CD8-positive, alpha-beta memory T cell (primary cell): ENCODE results near the gene LRRC4B. TPM values are rescaled to one million over a fixed set of nuclear protein-coding genes. Genes with fewer than 3 reads are reported as not detected.
"Not testable (repeated sequence)": the region's sequence is repeated elsewhere in the genome, so short reads cannot be mapped to it uniquely, and the experiment has no call there.

Source experiments
- CTCF ChIA-PET: fragments of 350-600 bp; sonication (Branson Sonifier 250); formaldehyde crosslinking; loops from one replicate; lab custom pipeline; 2021; ENCODE audit warnings: antibody characterized with exemption; lab: Charles Lee
- POLR2A ChIA-PET: fragments of 350-600 bp; sonication (Branson Sonifier 250); formaldehyde crosslinking; loops from one replicate; lab custom pipeline; 2021; ENCODE audit warnings: antibody characterized with exemption; lab: Charles Lee
- DNase-seq, 5 donors: peaks; one replicate each; pipeline versions ENCODE4 v3.0.0 to v3.0.0-alpha.2; 2020 to 2022; ENCODE audit warnings: mixed read lengths in 1 of 5
- H3K27ac ChIP-seq: one replicate; pipeline ENCODE4 v1.7.0; 2013; ENCODE audit warnings: low read depth, mild to moderate bottlenecking, low read length, moderate library complexity
- H3K27me3 ChIP-seq: 2 replicates; pipeline ENCODE4 v1.7.0; 2013; ENCODE audit warnings: low read length, mild to moderate bottlenecking; ENCODE audit not compliant: insufficient read depth, poor library complexity, severe bottlenecking
- H3K36me3 ChIP-seq: 2 replicates; pipeline ENCODE4 v1.7.0; 2013; ENCODE audit warnings: mild to moderate bottlenecking, low read length, moderate library complexity; ENCODE audit not compliant: insufficient read depth
- H3K4me1 ChIP-seq: 2 replicates; pipeline ENCODE4 v1.7.0; 2013; ENCODE audit warnings: mild to moderate bottlenecking, low read length, moderate library complexity; ENCODE audit not compliant: insufficient read depth
- H3K4me3 ChIP-seq: 2 replicates; pipeline ENCODE4 v1.7.0; 2013; ENCODE audit warnings: mild to moderate bottlenecking, low read length
- H3K9me3 ChIP-seq: 2 replicates; pipeline ENCODE4 v1.7.0; 2013; ENCODE audit warnings: mild to moderate bottlenecking, low read length
- H3K27ac Mint-ChIP-seq, 8 donors: one replicate each; pipeline ENCODE4 v1.8.0; 2020 to 2021; ENCODE audit warnings: mixed read lengths in 8 of 8, mild to moderate bottlenecking in 6 of 8, inconsistent platforms in 3 of 8, moderate library complexity in 3 of 8
- H3K27me3 Mint-ChIP-seq, 2 donors: one replicate each; pipeline ENCODE4 v1.8.0; 2020 to 2021; ENCODE audit warnings: mixed read lengths in 2 of 2, mild to moderate bottlenecking in 1 of 2, moderate library complexity in 1 of 2
- H3K36me3 Mint-ChIP-seq, 3 donors: one replicate each; pipeline ENCODE4 v1.8.0; 2020 to 2021; ENCODE audit warnings: mixed read lengths in 3 of 3, inconsistent platforms in 1 of 3, mild to moderate bottlenecking in 1 of 3
- H3K4me1 Mint-ChIP-seq, 3 donors: one replicate each; pipeline ENCODE4 v1.8.0; 2020 to 2021; ENCODE audit warnings: mixed read lengths in 3 of 3, inconsistent platforms in 1 of 3, mild to moderate bottlenecking in 1 of 3
- H3K4me3 Mint-ChIP-seq, 7 donors: one replicate each; pipeline ENCODE4 v1.8.0; 2020 to 2021; ENCODE audit warnings: mixed read lengths in 7 of 7, mild to moderate bottlenecking in 6 of 7, moderate library complexity in 4 of 7, inconsistent platforms in 2 of 7
- H3K9me3 Mint-ChIP-seq, 5 donors: one replicate each; pipeline ENCODE4 v1.8.0; 2020 to 2022; ENCODE audit warnings: mixed read lengths in 5 of 5, mild to moderate bottlenecking in 3 of 5, moderate library complexity in 2 of 5, inconsistent platforms in 1 of 5
- polyA plus RNA-seq: library from polyadenylated mRNA; unstranded; fragments of 300-500 nt; fragmentation: Illumina TruSeq; gene quantifications from one replicate; pipeline ENCODE4 v1.2.3, GENCODE V29; 2021
- total RNA-seq, 2 experiments: library from RNA; stranded (reverse); gene quantifications; one replicate each; pipeline ENCODE4 v1.2.3, GENCODE V29; 2021

LRRC4B gene
- total and polyA plus RNA-seq, 3 experiments from 2014 or later, result not detected

- ChIA-PET CTCF (no interaction called here), POLR2A (no interaction called here)
- H3K27me3 ChIP-seq, result no peaks in the 10 kb centered on the region
- Mint-ChIP-seq H3K4me3 (no peak overlapping the region), H3K36me3 (peaks cover 0 to 7% (median 0%) of the 10 kb centered on the region in 3 donors), H3K4me1 (peaks cover 0 to 4% (median 0%) of the 10 kb centered on the region in 3 donors), H3K9me3 (peaks cover 5 to 14% (median 7%) of the 10 kb centered on the region in 5 donors), H3K27ac (no peak overlapping the region), H3K27me3 (peaks cover 14 to 39% of the 10 kb centered on the region in 2 donors)
- H3K4me1 ChIP-seq, result no peaks in the 10 kb centered on the region
- H3K9me3 ChIP-seq, result no peaks in the 10 kb centered on the region
- no peak overlapping the region for H3K27ac ChIP-seq
- no peak overlapping the region for H3K4me3 ChIP-seq
- no peak for DNase-seq
- H3K36me3 ChIP-seq, result no peaks in the 10 kb centered on the region
Observed at GRCh38 chr19:50534478-50534877, 33.8 kb downstream of the LRRC4B start.

DNA sequence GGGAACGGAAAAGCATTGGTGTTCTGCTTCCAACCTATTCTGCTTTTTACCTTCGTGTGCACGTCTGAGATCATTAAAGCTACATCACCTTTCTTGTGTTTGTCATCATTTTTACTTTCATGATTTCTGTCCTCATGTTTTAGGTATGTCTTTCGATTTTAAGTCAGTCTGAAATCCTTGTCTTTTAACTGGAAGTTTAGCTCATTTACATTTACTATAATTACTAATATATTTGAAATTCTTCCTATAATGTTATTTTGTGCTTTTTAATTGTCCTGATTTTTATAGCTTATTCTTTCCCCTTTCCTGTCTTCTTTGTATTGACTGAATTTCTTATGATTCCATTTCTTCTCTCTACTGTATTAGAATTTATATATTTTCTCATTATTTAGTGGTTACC is 35.3 kb downstream of the LRRC4B start:
- Histone ChIP-seq H3K4me3 (no peak overlapping the region), H3K9me3 (no peaks in the 10 kb centered on the region), H3K36me3 (no peaks in the 10 kb centered on the region), H3K4me1 (no peaks in the 10 kb centered on the region), H3K27me3 (no peaks in the 10 kb centered on the region), H3K27ac (no peak overlapping the region)
- POLR2A ChIA-PET, result no interaction called here
- peaks cover 0 to 7% (median 0%) of the 10 kb centered on the region in 3 donors for H3K36me3 Mint-ChIP-seq
- H3K9me3 Mint-ChIP-seq, result peaks cover 5 to 14% (median 7%) of the 10 kb centered on the region in 5 donors
- H3K27ac Mint-ChIP-seq, result no peak overlapping the region
- CTCF ChIA-PET, result no interaction called here
- peaks cover 13 to 39% of the 10 kb centered on the region in 2 donors for H3K27me3 Mint-ChIP-seq
- no peak overlapping the region for H3K4me3 Mint-ChIP-seq
- H3K4me1 Mint-ChIP-seq, result peaks cover 0 to 4% (median 0%) of the 10 kb centered on the region in 3 donors
- DNase-seq, result no peak

- H3K27me3 ChIP-seq, result no peaks in the 10 kb centered on the region
- no peaks in the 10 kb centered on the region for H3K9me3 ChIP-seq
- H3K9me3 Mint-ChIP-seq, result peaks cover 5 to 14% (median 7%) of the 10 kb centered on the region in 5 donors
- DNase-seq, result no peak
- no peak overlapping the region for H3K27ac Mint-ChIP-seq
- H3K27ac ChIP-seq, result no peak overlapping the region
- ChIA-PET POLR2A (no interaction called here), CTCF (no interaction called here)
- H3K4me1 ChIP-seq, result no peaks in the 10 kb centered on the region
- H3K4me3 ChIP-seq, result no peak overlapping the region
- no peak overlapping the region for H3K4me3 Mint-ChIP-seq
- H3K36me3 ChIP-seq, result no peaks in the 10 kb centered on the region
- H3K27me3 Mint-ChIP-seq, result peaks cover 14 to 31% of the 10 kb centered on the region in 2 donors
- H3K4me1 Mint-ChIP-seq, result no peaks in the 10 kb centered on the region
- peaks cover 0 to 7% (median 0%) of the 10 kb centered on the region in 3 donors for H3K36me3 Mint-ChIP-seq
Observed at GRCh38 chr19:50531171-50531612, 37.0 kb downstream of the LRRC4B start.

GRCh38 chr19:50528052-50528451 is 40.2 kb downstream of the LRRC4B start:
- H3K4me1 ChIP-seq, H3K27ac Mint-ChIP-seq, H3K27ac ChIP-seq, H3K27me3 ChIP-seq, POLR2A ChIA-PET, H3K4me3 ChIP-seq, H3K36me3 ChIP-seq, CTCF ChIA-PET, DNase-seq, H3K9me3 ChIP-seq, H3K4me3 Mint-ChIP-seq, H3K9me3 Mint-ChIP-seq, H3K4me1 Mint-ChIP-seq, H3K36me3 Mint-ChIP-seq: not testable (repeated sequence)
- peaks cover 17 to 25% of the 10 kb centered on the region in 2 donors for H3K27me3 Mint-ChIP-seq

- Mint-ChIP-seq H3K9me3 (no peaks in the 10 kb centered on the region), H3K4me3 (no peak overlapping the region), H3K4me1 (no peaks in the 10 kb centered on the region), H3K27me3 (peaks cover 4 to 7% of the 10 kb centered on the region in 2 donors), H3K27ac (no peak overlapping the region), H3K36me3 (no peaks in the 10 kb centered on the region)
- Histone ChIP-seq H3K9me3 (no peaks in the 10 kb centered on the region), H3K27ac (no peak overlapping the region), H3K36me3 (no peaks in the 10 kb centered on the region), H3K27me3 (no peaks in the 10 kb centered on the region), H3K4me1 (no peaks in the 10 kb centered on the region), H3K4me3 (no peak overlapping the region)
- ChIA-PET POLR2A (no interaction called here), CTCF (no interaction called here)
- DNase-seq, result no peak
Observed at GRCh38 chr19:50522881-50523280, 45.4 kb downstream of the LRRC4B start.

- Mint-ChIP-seq H3K36me3 (no peaks in the 10 kb centered on the region), H3K27ac (peak overlapping the region in 1 of 8 donors; percentile 62), H3K4me1 (no peaks in the 10 kb centered on the region), H3K9me3 (no peaks in the 10 kb centered on the region), H3K27me3 (peaks cover 4 to 6% of the 10 kb centered on the region in 2 donors), H3K4me3 (no peak overlapping the region)
- DNase-seq, result no peak
- no peaks in the 10 kb centered on the region for H3K27me3 ChIP-seq
- H3K36me3 ChIP-seq, result no peaks in the 10 kb centered on the region
- ChIA-PET CTCF (no interaction called here), POLR2A (no interaction called here)
- H3K9me3 ChIP-seq, result no peaks in the 10 kb centered on the region
- H3K4me3 ChIP-seq, result no peak overlapping the region
- H3K27ac ChIP-seq, result no peak overlapping the region
- no peaks in the 10 kb centered on the region for H3K4me1 ChIP-seq
Observed at GRCh38 chr19:50520822-50521465, 47.3 kb downstream of the LRRC4B start.

DNA sequence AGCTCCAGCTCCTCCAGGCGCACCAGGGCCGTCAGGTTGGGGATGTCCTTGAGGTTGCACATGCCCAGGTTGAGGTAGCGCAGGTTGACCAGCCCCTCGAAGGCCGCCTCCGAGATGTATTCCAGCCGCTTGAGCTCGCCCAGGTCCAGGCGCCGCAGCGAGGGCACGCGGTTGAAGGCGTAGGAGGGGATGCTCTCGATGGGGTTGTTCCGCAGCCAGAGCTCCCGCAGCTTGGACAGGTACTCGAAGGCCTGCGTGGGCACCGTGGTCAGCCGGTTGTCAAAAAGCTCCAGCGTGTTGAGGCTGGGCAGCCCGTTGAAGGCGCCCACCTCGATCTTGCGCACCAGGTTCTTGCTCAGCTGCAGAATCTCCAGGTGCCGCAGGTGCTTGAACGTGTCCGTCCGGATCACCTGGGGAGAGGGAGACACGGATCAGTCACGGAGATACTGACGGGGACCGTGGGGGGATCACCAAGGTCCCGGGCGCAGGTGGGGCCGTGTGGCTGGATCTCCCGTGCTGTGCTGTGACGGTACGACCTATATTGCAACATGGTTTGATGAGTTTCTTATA is 49.1 kb downstream of the LRRC4B start:
- peaks cover 0 to 3% (median 0%) of the 10 kb centered on the region in 3 donors for H3K4me1 Mint-ChIP-seq
- POLR2A ChIA-PET, result no interaction called here
- H3K9me3 Mint-ChIP-seq, result no peaks in the 10 kb centered on the region
- H3K27ac Mint-ChIP-seq, result no peak overlapping the region
- Histone ChIP-seq H3K9me3 (no peaks in the 10 kb centered on the region), H3K36me3 (no peaks in the 10 kb centered on the region), H3K4me1 (no peaks in the 10 kb centered on the region), H3K27ac (no peak overlapping the region), H3K4me3 (no peak overlapping the region), H3K27me3 (no peaks in the 10 kb centered on the region)
- peaks cover 8 to 9% of the 10 kb centered on the region in 2 donors for H3K27me3 Mint-ChIP-seq
- no peaks in the 10 kb centered on the region for H3K36me3 Mint-ChIP-seq
- DNase-seq, result no peak
- CTCF ChIA-PET, result no interaction called here
- H3K4me3 Mint-ChIP-seq, result no peak overlapping the region

GRCh38 chr19:50518091-50519005 is 49.9 kb downstream of the LRRC4B start:
- CTCF ChIA-PET, result no interaction called here
- peaks cover 0 to 3% (median 0%) of the 10 kb centered on the region in 3 donors for H3K4me1 Mint-ChIP-seq
- no peaks in the 10 kb centered on the region for H3K36me3 ChIP-seq

More at GRCh38 chr19:50518091-50519005, 49.9 kb downstream of the LRRC4B start:
- Histone ChIP-seq H3K4me3 (no peak overlapping the region), H3K27ac (no peak overlapping the region), H3K9me3 (no peaks in the 10 kb centered on the region), H3K4me1 (no peaks in the 10 kb centered on the region), H3K27me3 (no peaks in the 10 kb centered on the region)
- Mint-ChIP-seq H3K36me3 (no peaks in the 10 kb centered on the region), H3K4me3 (no peak overlapping the region), H3K9me3 (no peaks in the 10 kb centered on the region), H3K27ac (peak overlapping the region in 1 of 8 donors; percentile 72), H3K27me3 (peaks cover 8 to 9% of the 10 kb centered on the region in 2 donors)
- POLR2A ChIA-PET, result no interaction called here
- DNase-seq, result peak in 1 of 5 donors; percentile 45
